IMR-90 (cell line): ENCODE measurements around the gene SPIN1. TPM values are rescaled to one million over a fixed set of nuclear protein-coding genes. Genes with fewer than 3 reads are reported as not detected.

Source experiments
- ATAC-seq: fragments of 200-7000 bp; cut with Tn5 transposase; 2 replicates; pipeline ENCODE4 v1.9.1; 2020; ENCODE audit warnings: low read depth, mild to moderate bottlenecking, moderate library complexity
- BruUV-seq: library from RNA; stranded (reverse); fragments of 400-500 nt; replicated peaks from 2 replicates; lab custom pipeline; 2021; lab: Mats Ljungman, UMichigan
- CTCF ChIA-PET: fragments of 300-600 bp; formaldehyde crosslinking; extraction: SDS; loops from one replicate; lab custom pipeline; 2021; ENCODE audit warnings: antibody characterized with exemption; lab: Yijun Ruan, JAX
- POLR2A ChIA-PET: fragments of 300-600 bp; sonication (Branson Sonifier 250); formaldehyde crosslinking; loops from one replicate; lab custom pipeline; 2022; ENCODE audit warnings: antibody characterized with exemption; ENCODE audit not compliant: unreplicated experiment; lab: Charles Lee
- DNase-seq: peaks from one replicate; pipeline ENCODE4 v3.0.0; 2013
- H2AFZ ChIP-seq: replicated peaks from 2 replicates; pipeline ENCODE3; 2013; ENCODE audit warnings: low read length, mild to moderate bottlenecking; ENCODE audit not compliant: poor library complexity
- H2AK5ac ChIP-seq: 2 replicates; pipeline ENCODE4 v1.6.1; 2013; ENCODE audit warnings: low read depth, low read length, inconsistent platforms
- H2AK9ac ChIP-seq: replicated peaks from 2 replicates; pipeline ENCODE3; 2013; ENCODE audit warnings: mild to moderate bottlenecking, low read depth, low read length, moderate library complexity; ENCODE audit not compliant: poor library complexity
- H2BK120ac ChIP-seq: 2 replicates; pipeline ENCODE4 v1.6.1; 2013; ENCODE audit warnings: low read depth, low read length, inconsistent platforms
- H2BK15ac ChIP-seq: 3 replicates; pipeline ENCODE4 v1.6.1; 2013; ENCODE audit warnings: low read depth, low read length, inconsistent platforms
- H2BK20ac ChIP-seq: 2 replicates; pipeline ENCODE4 v1.6.1; 2013; ENCODE audit warnings: low read depth, mild to moderate bottlenecking, inconsistent platforms, low read length, moderate library complexity
- H2BK5ac ChIP-seq: 2 replicates; pipeline ENCODE4 v1.6.1; 2013; ENCODE audit warnings: mild to moderate bottlenecking, low read depth, low read length, inconsistent platforms; ENCODE audit not compliant: poor library complexity, severe bottlenecking
- H3K14ac ChIP-seq: replicated peaks from 2 replicates; pipeline ENCODE4 v1.6.1; 2013; ENCODE audit warnings: low read depth, low read length, inconsistent platforms
- H3K18ac ChIP-seq: 2 replicates; pipeline ENCODE4 v1.6.1; 2013; ENCODE audit warnings: low read depth, low read length, control low read depth
- H3K23ac ChIP-seq: 2 replicates; pipeline ENCODE4 v1.6.1; 2013; ENCODE audit warnings: low read depth, low read length, inconsistent platforms
- H3K27ac ChIP-seq: 2 replicates; pipeline ENCODE4 v1.5.1; 2013; ENCODE audit warnings: mild to moderate bottlenecking, control low read depth, low read length; ENCODE audit not compliant: insufficient read depth
- H3K27me3 ChIP-seq: 2 replicates; pipeline ENCODE4 v1.6.1; 2013; ENCODE audit warnings: low read length; ENCODE audit not compliant: control insufficient read depth, insufficient read depth
- H3K36me3 ChIP-seq: 2 replicates; pipeline ENCODE4 v1.6.1; 2013; ENCODE audit warnings: low read length, mixed read lengths; ENCODE audit not compliant: control insufficient read depth, insufficient read depth
- H3K4ac ChIP-seq: 2 replicates; pipeline ENCODE4 v1.6.1; 2013; ENCODE audit warnings: low read depth, low read length, inconsistent platforms
- H3K4me1 ChIP-seq: 2 replicates; pipeline ENCODE4 v1.6.1; 2013; ENCODE audit warnings: low read length, mixed read lengths; ENCODE audit not compliant: control insufficient read depth, insufficient read depth
- H3K4me2 ChIP-seq: 2 replicates; pipeline ENCODE4 v1.6.1; 2013; ENCODE audit warnings: low read depth, mild to moderate bottlenecking, control low read depth, low read length, moderate library complexity
- H3K4me3 ChIP-seq: 2 replicates; pipeline ENCODE4 v1.5.1; 2013; ENCODE audit warnings: low read depth, mild to moderate bottlenecking, control low read depth, low read length, moderate library complexity; ENCODE audit not compliant: insufficient read depth
- H3K56ac ChIP-seq: 2 replicates; pipeline ENCODE4 v1.6.1; 2013; ENCODE audit warnings: low read length, inconsistent platforms; ENCODE audit not compliant: insufficient read depth; ENCODE audit errors: extremely low read depth
- H3K79me1 ChIP-seq, 2 experiments: 2 replicates each; pipeline ENCODE4 v1.6.1; 2013; ENCODE audit warnings: low read length in 2 of 2, inconsistent platforms in 1 of 2, low read depth in 1 of 2
- H3K9ac ChIP-seq: 2 replicates; pipeline ENCODE4 v1.6.1; 2013; ENCODE audit warnings: low read depth, low read length, control low read depth
- H3K9me1 ChIP-seq: 2 replicates; pipeline ENCODE4 v1.6.1; 2013; ENCODE audit warnings: low read length, inconsistent platforms; ENCODE audit not compliant: insufficient read depth
- H3K9me3 ChIP-seq: 2 replicates; pipeline ENCODE4 v1.6.1; 2013; ENCODE audit warnings: low read length; ENCODE audit not compliant: control insufficient read depth, insufficient read depth
- H4K20me1 ChIP-seq: 2 replicates; pipeline ENCODE4 v1.6.1; 2013; ENCODE audit warnings: low read length, inconsistent platforms; ENCODE audit not compliant: insufficient read depth
- H4K5ac ChIP-seq: 2 replicates; pipeline ENCODE4 v1.6.1; 2013; ENCODE audit warnings: mild to moderate bottlenecking, low read depth, low read length, control low read depth
- H4K8ac ChIP-seq, 2 experiments: 2 replicates each; pipeline ENCODE4 v1.6.1; 2013; ENCODE audit warnings: low read depth in 2 of 2, low read length in 2 of 2, control low read depth in 1 of 2, inconsistent platforms in 1 of 2
- H4K91ac ChIP-seq: 2 replicates; pipeline ENCODE4 v1.6.1; 2013; ENCODE audit warnings: low read depth, low read length, inconsistent platforms; ENCODE audit not compliant: insufficient read depth
- BHLHE40 ChIP-seq: fragments of 150-350 bp; IDR thresholded peaks from 2 replicates; pipeline ENCODE4 v1.6.1; 2016; ENCODE audit warnings: mild to moderate bottlenecking, low read depth, low read length
- CEBPB ChIP-seq: IDR thresholded peaks from 2 replicates; pipeline ENCODE4 v1.6.1; 2012; ENCODE audit warnings: low read depth, low read length, improper control_type of control experiment
- CHD1 ChIP-seq: IDR thresholded peaks from 2 replicates; pipeline ENCODE4 v1.6.1; 2012; ENCODE audit warnings: low read depth, low read length, improper control_type of control experiment
- FOS ChIP-seq: fragments of 150-350 bp; IDR thresholded peaks from 2 replicates; pipeline ENCODE4 v1.6.1; 2016; ENCODE audit warnings: low read depth, low read length
- MAFK ChIP-seq: IDR thresholded peaks from 2 replicates; pipeline ENCODE4 v1.6.1; 2012; ENCODE audit warnings: low read depth, low read length, improper control_type of control experiment
- MAZ ChIP-seq: IDR thresholded peaks from 2 replicates; pipeline ENCODE4 v1.6.1; 2012; ENCODE audit warnings: low read depth, mild to moderate bottlenecking, low read length, improper control_type of control experiment, moderate library complexity, borderline replicate concordance
- MXI1 ChIP-seq: IDR thresholded peaks from 2 replicates; pipeline ENCODE4 v1.6.1; 2012; ENCODE audit warnings: low read depth, mild to moderate bottlenecking, low read length, moderate library complexity, borderline replicate concordance
- NFE2L2 ChIP-seq: fragments of 150-350 bp; IDR thresholded peaks from 2 replicates; pipeline ENCODE4 v1.6.1; 2016; ENCODE audit warnings: low read depth, mild to moderate bottlenecking, low read length
- POLR2A ChIP-seq: IDR thresholded peaks from 2 replicates; pipeline ENCODE4 v1.6.1; 2012; ENCODE audit warnings: mild to moderate bottlenecking, low read depth, low read length
- SMC3 ChIP-seq: fragments of 150-350 bp; IDR thresholded peaks from 2 replicates; pipeline ENCODE4 v1.6.1; 2016; ENCODE audit warnings: low read depth, mild to moderate bottlenecking, antibody characterized with exemption, low read length, moderate library complexity
- WGBS, 2 experiments: methylation state at CpG; one replicate each; pipeline versions ENCODE4 v1.1.5 to v1.1.7; 2013; ENCODE audit warnings: missing lambda C conversion rate in 2 of 2; ENCODE audit not compliant: insufficient read length in 1 of 2; ENCODE audit errors: extremely low coverage in 2 of 2; 5-methylcytosine and 5-hydroxymethylcytosine counted together
- dilution Hi-C: fragments of 300-500 bp; cut with HindIII; formaldehyde crosslinking; loops from one replicate; pipeline ENCODE4 v1.14.3; 2018; ENCODE audit warnings: low sequenced_read_pairs; ENCODE audit not compliant: unreplicated experiment
- in situ Hi-C: fragments of 300-500 bp; cut with MboI; formaldehyde crosslinking; loops from 3 replicates; pipeline ENCODE4 v1.14.3; 2019; ENCODE audit warnings: low sequenced_read_pairs, inconsistent platforms, mixed read lengths
- intact Hi-C: fragments of 100-400 bp; cut with micrococcal nuclease; formaldehyde crosslinking; loops from 2 replicates; pipeline ENCODE4 v1.10.0; 2022
- polyA plus RNA-seq, 3 experiments: library from polyadenylated mRNA; depleted of rRNA; stranded (reverse); fragments of >200 nt; gene quantifications; 2 replicates each; pipeline ENCODE4 v1.2.3, GENCODE V29; 2012; ENCODE audit warnings: low replicate concordance in 1 of 3
- total RNA-seq: library from RNA; depleted of rRNA; stranded (reverse); fragments of >200 nt; gene quantifications from 2 replicates; pipeline ENCODE4 v1.2.3, GENCODE V29; 2012
- TF ChIP-seq, protein P1 (sequence below): fragments of 150-350 bp; IDR thresholded peaks from 2 replicates; pipeline ENCODE4 v1.6.1; 2016; ENCODE audit warnings: low read depth, mild to moderate bottlenecking, low read length, moderate library complexity, borderline replicate concordance
- TF ChIP-seq, protein P2 (sequence below): fragments of 150-350 bp; IDR thresholded peaks from 2 replicates; pipeline ENCODE4 v1.6.1; 2017; ENCODE audit warnings: mild to moderate bottlenecking, antibody characterized with exemption, low read length, low read depth
- TF ChIP-seq, protein P3 (sequence below): conservative IDR thresholded peaks from 2 replicates; pipeline ENCODE4 v1.5.1; 2012; ENCODE audit warnings: mild to moderate bottlenecking, low read depth, low read length, improper control_type of control experiment

SPIN1 gene
- total and polyA plus RNA-seq, 2 of the 4 experiments (the other 2 are of a cell fraction), result 63.3 to 141 TPM

DNA sequence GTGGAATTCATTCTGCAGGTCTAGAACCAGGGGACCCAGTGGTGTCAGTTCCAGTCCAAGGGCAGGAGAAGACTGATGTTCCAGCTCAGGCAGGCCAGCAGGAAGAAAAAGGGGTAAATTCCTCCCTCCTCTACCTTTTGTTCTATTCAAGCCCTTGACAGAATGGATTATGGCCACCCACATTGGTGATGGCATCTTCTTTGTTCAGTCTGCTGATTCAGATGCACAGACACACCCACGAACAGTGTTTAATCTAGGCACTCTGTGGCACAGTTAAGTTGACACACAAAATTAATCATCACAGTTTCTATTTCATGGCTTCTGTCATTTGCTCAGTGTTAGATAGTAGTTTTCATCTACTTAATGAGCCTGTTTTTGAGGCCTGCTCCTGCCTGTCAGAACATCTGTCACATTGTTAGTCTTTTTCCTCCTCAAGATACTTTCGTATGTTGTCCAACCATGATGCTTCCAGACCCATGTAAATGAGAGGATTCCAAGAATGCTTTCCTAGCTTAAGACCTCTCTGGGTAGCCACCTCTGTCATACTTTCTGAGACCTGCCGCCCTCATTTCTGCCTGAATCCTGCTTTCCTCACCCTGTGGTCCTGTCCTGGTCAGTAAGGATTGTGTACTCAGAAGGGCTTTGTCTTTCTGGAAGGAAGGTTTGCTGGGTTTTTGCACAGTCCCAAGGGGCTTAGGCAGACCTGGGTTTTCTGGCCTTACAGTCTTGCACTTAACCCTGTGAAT lies 72.5 kb downstream of the SPIN1 start:
- Histone ChIP-seq H3K27ac (no peak overlapping the region), H4K5ac (peak overlapping the region; percentile 38; the same call in 1 of the 2 replicates), H2BK15ac (no peak overlapping the region), H3K14ac (peak overlapping the region; percentile 60), H3K4me3 (no peak overlapping the region), H3K27me3 (no peaks in the 10 kb centered on the region), H3K4ac (peak overlapping the region; percentile 62), H3K4me2 (no peak overlapping the region), H3K4me1 (peaks cover 7% of the 10 kb centered on the region), H3K18ac (peak overlapping the region; percentile 11; the same call in 1 of the 2 replicates), H4K91ac (peak overlapping the region; percentile 52), H2BK20ac (peak overlapping the region; percentile 60), H4K8ac (peak overlapping the region in 1 of 2 experiments; percentile 8; a peak in 2 of 4 replicates), H3K9me1 (peaks cover 15% of the 10 kb centered on the region), H3K23ac (peak overlapping the region; percentile 63), H4K20me1 (no peaks in the 10 kb centered on the region; the same call in 1 of the 2 replicates), H2BK120ac (peak overlapping the region; percentile 32; the same call in 1 of the 2 replicates), H2AFZ (no peak overlapping the region), H2AK5ac (peak overlapping the region; percentile 38; the same call in 1 of the 2 replicates), H3K56ac (no peak overlapping the region), H3K79me1 (peaks cover 44 to 50% of the 10 kb centered on the region in 2 experiments), H2AK9ac (peak overlapping the region; percentile 26), H3K36me3 (peaks cover 7% of the 10 kb centered on the region), H3K9me3 (no peaks in the 10 kb centered on the region), H2BK5ac (peak overlapping the region; percentile 60), H3K9ac (no peak overlapping the region)
- intact Hi-C loops (no loop called here), dilution Hi-C loops (no loop called here), in situ Hi-C loops (no loop called here)
- TF ChIP-seq MAZ (no peak), BHLHE40 (no peak), FOS (no peak), MXI1 (no peak), NFE2L2 (no peak), POLR2A (no peak), MAFK (no peak), SMC3 (no peak), CHD1 (no peak), CEBPB (no peak)
- TF ChIP-seq, protein P1, sequence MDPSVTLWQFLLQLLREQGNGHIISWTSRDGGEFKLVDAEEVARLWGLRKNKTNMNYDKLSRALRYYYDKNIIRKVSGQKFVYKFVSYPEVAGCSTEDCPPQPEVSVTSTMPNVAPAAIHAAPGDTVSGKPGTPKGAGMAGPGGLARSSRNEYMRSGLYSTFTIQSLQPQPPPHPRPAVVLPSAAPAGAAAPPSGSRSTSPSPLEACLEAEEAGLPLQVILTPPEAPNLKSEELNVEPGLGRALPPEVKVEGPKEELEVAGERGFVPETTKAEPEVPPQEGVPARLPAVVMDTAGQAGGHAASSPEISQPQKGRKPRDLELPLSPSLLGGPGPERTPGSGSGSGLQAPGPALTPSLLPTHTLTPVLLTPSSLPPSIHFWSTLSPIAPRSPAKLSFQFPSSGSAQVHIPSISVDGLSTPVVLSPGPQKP, result no peak
- TF ChIP-seq, protein P2, sequence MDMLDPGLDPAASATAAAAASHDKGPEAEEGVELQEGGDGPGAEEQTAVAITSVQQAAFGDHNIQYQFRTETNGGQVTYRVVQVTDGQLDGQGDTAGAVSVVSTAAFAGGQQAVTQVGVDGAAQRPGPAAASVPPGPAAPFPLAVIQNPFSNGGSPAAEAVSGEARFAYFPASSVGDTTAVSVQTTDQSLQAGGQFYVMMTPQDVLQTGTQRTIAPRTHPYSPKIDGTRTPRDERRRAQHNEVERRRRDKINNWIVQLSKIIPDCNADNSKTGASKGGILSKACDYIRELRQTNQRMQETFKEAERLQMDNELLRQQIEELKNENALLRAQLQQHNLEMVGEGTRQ, result no peak
- TF ChIP-seq, protein P3, sequence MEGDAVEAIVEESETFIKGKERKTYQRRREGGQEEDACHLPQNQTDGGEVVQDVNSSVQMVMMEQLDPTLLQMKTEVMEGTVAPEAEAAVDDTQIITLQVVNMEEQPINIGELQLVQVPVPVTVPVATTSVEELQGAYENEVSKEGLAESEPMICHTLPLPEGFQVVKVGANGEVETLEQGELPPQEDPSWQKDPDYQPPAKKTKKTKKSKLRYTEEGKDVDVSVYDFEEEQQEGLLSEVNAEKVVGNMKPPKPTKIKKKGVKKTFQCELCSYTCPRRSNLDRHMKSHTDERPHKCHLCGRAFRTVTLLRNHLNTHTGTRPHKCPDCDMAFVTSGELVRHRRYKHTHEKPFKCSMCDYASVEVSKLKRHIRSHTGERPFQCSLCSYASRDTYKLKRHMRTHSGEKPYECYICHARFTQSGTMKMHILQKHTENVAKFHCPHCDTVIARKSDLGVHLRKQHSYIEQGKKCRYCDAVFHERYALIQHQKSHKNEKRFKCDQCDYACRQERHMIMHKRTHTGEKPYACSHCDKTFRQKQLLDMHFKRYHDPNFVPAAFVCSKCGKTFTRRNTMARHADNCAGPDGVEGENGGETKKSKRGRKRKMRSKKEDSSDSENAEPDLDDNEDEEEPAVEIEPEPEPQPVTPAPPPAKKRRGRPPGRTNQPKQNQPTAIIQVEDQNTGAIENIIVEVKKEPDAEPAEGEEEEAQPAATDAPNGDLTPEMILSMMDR, result no peak
- ChIA-PET POLR2A (no interaction called here), CTCF (no interaction called here)
- DNase-seq, result no peak
- no CpG with 5 or more reads among the region's 3 CpGs for WGBS, 2 experiments
- peak; percentile 21; the same call in 1 of the 2 replicates for ATAC-seq
- BruUV-seq, result no TSS peak
